B cell (primary cell): ENCODE results near the gene CIITA. TPM values are rescaled to one million over a fixed set of nuclear protein-coding genes. Genes with fewer than 3 reads are reported as not detected.

Experiments used
- ATAC-seq: fragments of 200-7000 bp; cut with Tn5 transposase; one replicate; pipeline ENCODE4 v1.10.0; 2021; ENCODE audit warnings: low read depth, mild to moderate bottlenecking, moderate number of reproducible peaks, moderate library complexity
- CTCF ChIA-PET: fragments of 350-600 bp; sonication (Branson Sonifier 250); formaldehyde crosslinking; loops from one replicate; lab custom pipeline; 2021; ENCODE audit warnings: antibody characterized with exemption, inconsistent platforms; lab: Charles Lee
- POLR2A ChIA-PET: fragments of 350-600 bp; sonication (Branson Sonifier 250); formaldehyde crosslinking; loops from one replicate; lab custom pipeline; 2021; ENCODE audit warnings: antibody characterized with exemption; lab: Charles Lee
- DNase-seq: peaks from one replicate; pipeline ENCODE4 v3.0.0; 2013
- H2AFZ ChIP-seq: 2 replicates; pipeline ENCODE4 v1.6.1; 2012; ENCODE audit warnings: mild to moderate bottlenecking, low read depth, low read length; ENCODE audit not compliant: insufficient read depth, poor library complexity, severe bottlenecking
- H3K27ac ChIP-seq, 2 donors: 1 replicate in 1 of 2; 2 replicates in 1 of 2; pipeline ENCODE4 v1.5.1; 2012 to 2013; ENCODE audit warnings: low read length in 2 of 2, mild to moderate bottlenecking in 2 of 2, moderate library complexity in 1 of 2
- H3K27me3 ChIP-seq, 4 experiments: fragments of 200-600 bp in 1 of 4; sonication (generic) in 1 of 4; replicated peaks in 1 of 4; 1 replicate in 2 of 4; 2 replicates in 2 of 4; pipeline versions ENCODE4 v1.6.1 to v1.7.0; 2013 to 2016; ENCODE audit warnings: low read length in 3 of 4, mild to moderate bottlenecking in 2 of 4, mixed read lengths in 1 of 4, moderate library complexity in 1 of 4; ENCODE audit not compliant: insufficient read depth in 4 of 4, control insufficient read depth in 3 of 4; ENCODE audit errors: control extremely low read depth in 1 of 4
- H3K36me3 ChIP-seq, 2 experiments: replicated peaks in 1 of 2; 1 replicate in 1 of 2; 2 replicates in 1 of 2; pipeline versions ENCODE4 v1.6.1 to v1.7.1; 2013; ENCODE audit warnings: low read length in 1 of 2; ENCODE audit not compliant: insufficient read depth in 2 of 2, control insufficient read depth in 1 of 2; ENCODE audit errors: control extremely low read depth in 1 of 2, extremely low read depth in 1 of 2
- H3K4me1 ChIP-seq, 2 donors: fragments of 200-600 bp in 1 of 2; sonication (generic) in 1 of 2; 1 replicate in 1 of 2; 2 replicates in 1 of 2; pipeline versions ENCODE4 v1.5.1 to v1.6.1; 2013 to 2017; ENCODE audit warnings: low read length in 2 of 2; ENCODE audit not compliant: control insufficient read depth in 2 of 2, insufficient read depth in 2 of 2
- H3K4me2 ChIP-seq: replicated peaks from 2 replicates; pipeline ENCODE3; 2012; ENCODE audit warnings: mild to moderate bottlenecking, low read depth, low read length; ENCODE audit not compliant: poor library complexity, severe bottlenecking
- H3K4me3 ChIP-seq, 5 experiments: fragments of 200-600 bp in 1 of 5; sonication (generic) in 1 of 5; 1 replicate in 3 of 5; 2 replicates in 2 of 5; pipeline versions ENCODE4 v1.5.1 to v1.7.0; 2011 to 2016; ENCODE audit warnings: low read length in 4 of 5, mild to moderate bottlenecking in 4 of 5, low read depth in 2 of 5, control low read depth in 1 of 5, moderate library complexity in 1 of 5; ENCODE audit not compliant: insufficient read depth in 1 of 5; ENCODE audit errors: control extremely low read depth in 1 of 5, extremely low read depth in 1 of 5
- H3K79me2 ChIP-seq: fragments of 200-600 bp; sonication (generic); one replicate; pipeline ENCODE4 v1.6.0; 2016; ENCODE audit warnings: low read length; ENCODE audit not compliant: control insufficient read depth, insufficient read depth
- H3K9ac ChIP-seq: fragments of 200-600 bp; sonication (generic); 2 replicates; pipeline ENCODE4 v1.6.1; 2017; ENCODE audit warnings: mild to moderate bottlenecking, low read length, moderate library complexity
- H3K9me3 ChIP-seq, 3 donors: one replicate each; pipeline versions ENCODE4 v1.6.1 to v1.7.1; 2013; ENCODE audit warnings: low read length in 2 of 3; ENCODE audit not compliant: control insufficient read depth in 2 of 3, insufficient read depth in 1 of 3; ENCODE audit errors: control extremely low read depth in 1 of 3
- H4K20me1 ChIP-seq: 2 replicates; pipeline ENCODE4 v1.6.0; 2012; ENCODE audit warnings: mild to moderate bottlenecking, low read length; ENCODE audit not compliant: insufficient read depth, control insufficient read depth, poor library complexity, severe bottlenecking
- H3K27ac Mint-ChIP-seq: one replicate; pipeline ENCODE4 v1.8.0; 2021; ENCODE audit warnings: mixed read lengths
- H3K27me3 Mint-ChIP-seq: one replicate; pipeline ENCODE4 v1.8.0; 2021; ENCODE audit warnings: mixed read lengths
- H3K4me1 Mint-ChIP-seq: one replicate; pipeline ENCODE4 v1.8.0; 2021; ENCODE audit warnings: mixed read lengths
- H3K4me3 Mint-ChIP-seq: one replicate; pipeline ENCODE4 v1.8.0; 2021; ENCODE audit warnings: mixed read lengths
- H3K9me3 Mint-ChIP-seq: one replicate; pipeline ENCODE4 v1.8.0; 2022; ENCODE audit warnings: mixed read lengths; ENCODE audit not compliant: insufficient read depth
- EZH2 ChIP-seq: IDR thresholded peaks from 2 replicates; pipeline ENCODE4 v1.6.1; 2012; ENCODE audit warnings: borderline replicate concordance, low read depth, mild to moderate bottlenecking, moderate library complexity, low read length; ENCODE audit not compliant: insufficient read depth, poor library complexity, severe bottlenecking
- WGBS: methylation state at CpG from one replicate; pipeline ENCODE4 v1.1.5; 2013; ENCODE audit warnings: missing lambda C conversion rate; ENCODE audit not compliant: insufficient coverage; 5-methylcytosine and 5-hydroxymethylcytosine counted together
- intact Hi-C: fragments of 100-400 bp; cut with micrococcal nuclease; formaldehyde crosslinking; loops from one replicate; pipeline ENCODE4 v1.10.0; 2022
- polyA plus RNA-seq: library from polyadenylated mRNA; depleted of rRNA; stranded (reverse); fragments of >200 nt; gene quantifications from 2 replicates; pipeline ENCODE4 v1.2.3, GENCODE V29; 2012
- total RNA-seq, 2 donors: library from RNA; stranded (reverse); fragments of 120-200 nt in 1 of 2; gene quantifications; 1 replicate in 1 of 2; 2 replicates in 1 of 2; pipeline versions ENCODE4 v1.2.3 to v1.2.4, GENCODE V29; 2013 to 2022
- TF ChIP-seq, protein P1 (sequence below): fragments of 200-600 bp; IDR thresholded peaks from one replicate; pipeline ENCODE4 v1.8.0; 2022; ENCODE audit warnings: antibody characterized with exemption, mild to moderate bottlenecking

Gene CIITA
- total and polyA plus RNA-seq, 2 donors (not counting 1 experiment from before 2014, with no cell fraction given) = 632 to 719 TPM

DNA sequence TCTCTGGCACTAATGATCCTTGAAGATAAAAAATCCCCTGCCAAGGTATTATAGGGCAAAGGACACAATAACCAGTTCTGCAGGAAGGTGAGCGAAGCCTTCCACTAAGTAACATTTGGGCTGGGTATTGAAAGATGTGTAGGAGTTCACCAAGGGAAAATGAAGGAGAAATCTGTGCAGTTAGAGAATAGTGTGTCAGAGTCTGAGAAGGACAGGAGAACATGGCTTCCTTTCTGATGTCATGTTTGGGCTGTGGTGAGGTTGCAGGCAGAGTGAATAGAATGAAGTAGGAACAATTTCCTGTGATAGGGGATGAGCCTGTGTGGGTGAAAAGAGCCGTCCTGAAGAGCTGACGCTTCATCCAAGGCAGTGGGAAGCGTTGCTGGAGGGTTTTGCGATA is 24.1 kb upstream of the CIITA start:
- POLR2A ChIA-PET = interaction anchor here (0.8 to 1.0 kb wide), 2 partner anchors 14 to 19 kb away, joined by 3 read pairs; no protein-coding TSS in a partner anchor
- Histone ChIP-seq H3K9ac (peak overlapping the region; percentile 32), H2AFZ (peak overlapping the region; percentile 57), H4K20me1 (no peaks in the 10 kb centered on the region), H3K27me3 (no peaks in the 10 kb centered on the region), H3K36me3 (no peaks in the 10 kb centered on the region), H3K9me3 (peaks cover 0 to 4% (median 0%) of the 10 kb centered on the region in 3 donors), H3K4me2 (peak overlapping the region; percentile 58), H3K4me1 (peaks cover 21 to 29% of the 10 kb centered on the region in 2 donors), H3K4me3 (peak overlapping the region in 1 of 5 experiments; percentile 34), H3K27ac (peak overlapping the region in 1 of 2 donors; percentile 60), H3K79me2 (no peaks in the 10 kb centered on the region)
- CTCF ChIA-PET = interaction anchor here (0.5 kb wide), 1 partner anchor 10 kb away, joined by 5 read pairs; no protein-coding TSS in a partner anchor
- no peaks in the 10 kb centered on the region for H3K27me3 Mint-ChIP-seq
- WGBS = 93% methylated on average over 3 of the region's 5 CpGs
- peak overlapping the region; percentile 16 for H3K27ac Mint-ChIP-seq
- H3K4me3 Mint-ChIP-seq = peak overlapping the region; percentile 59
- no peak for DNase-seq
- no peak for ATAC-seq
- intact Hi-C loops = no loop called here
- TF ChIP-seq, protein P1, sequence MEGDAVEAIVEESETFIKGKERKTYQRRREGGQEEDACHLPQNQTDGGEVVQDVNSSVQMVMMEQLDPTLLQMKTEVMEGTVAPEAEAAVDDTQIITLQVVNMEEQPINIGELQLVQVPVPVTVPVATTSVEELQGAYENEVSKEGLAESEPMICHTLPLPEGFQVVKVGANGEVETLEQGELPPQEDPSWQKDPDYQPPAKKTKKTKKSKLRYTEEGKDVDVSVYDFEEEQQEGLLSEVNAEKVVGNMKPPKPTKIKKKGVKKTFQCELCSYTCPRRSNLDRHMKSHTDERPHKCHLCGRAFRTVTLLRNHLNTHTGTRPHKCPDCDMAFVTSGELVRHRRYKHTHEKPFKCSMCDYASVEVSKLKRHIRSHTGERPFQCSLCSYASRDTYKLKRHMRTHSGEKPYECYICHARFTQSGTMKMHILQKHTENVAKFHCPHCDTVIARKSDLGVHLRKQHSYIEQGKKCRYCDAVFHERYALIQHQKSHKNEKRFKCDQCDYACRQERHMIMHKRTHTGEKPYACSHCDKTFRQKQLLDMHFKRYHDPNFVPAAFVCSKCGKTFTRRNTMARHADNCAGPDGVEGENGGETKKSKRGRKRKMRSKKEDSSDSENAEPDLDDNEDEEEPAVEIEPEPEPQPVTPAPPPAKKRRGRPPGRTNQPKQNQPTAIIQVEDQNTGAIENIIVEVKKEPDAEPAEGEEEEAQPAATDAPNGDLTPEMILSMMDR = no peak
- no peak for TF ChIP-seq EZH2
- peaks cover 55% of the 10 kb centered on the region for H3K4me1 Mint-ChIP-seq
- no peaks in the 10 kb centered on the region for H3K9me3 Mint-ChIP-seq

DNA sequence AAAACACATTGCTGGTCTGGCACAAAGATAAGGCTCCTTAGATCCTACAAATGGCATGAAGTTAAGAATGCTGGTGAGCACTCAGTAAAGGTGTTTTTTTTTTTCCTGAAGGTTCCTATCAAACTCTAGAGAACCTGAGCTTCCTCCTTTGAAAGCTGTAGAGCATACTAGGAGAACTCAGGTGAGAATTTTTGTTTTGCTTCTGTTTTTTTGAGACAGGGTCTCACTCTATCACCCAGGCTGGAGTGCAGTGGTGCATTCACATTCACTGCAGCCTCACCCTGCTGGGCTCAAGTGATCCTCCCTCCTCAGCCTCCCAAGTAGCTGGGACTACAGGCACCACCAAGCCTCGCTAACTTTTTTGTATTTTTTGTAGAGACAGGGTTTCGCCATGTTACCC is 21.0 kb upstream of the CIITA start:
- H3K27ac Mint-ChIP-seq = no peak overlapping the region
- H3K4me1 Mint-ChIP-seq = peaks cover 35% of the 10 kb centered on the region
- Histone ChIP-seq H3K4me3 (no peak overlapping the region), H3K9me3 (peaks cover 0 to 12% (median 0%) of the 10 kb centered on the region in 3 donors), H3K36me3 (peaks cover 0 to 4% of the 10 kb centered on the region in 2 experiments), H3K4me1 (peaks cover 19 to 21% of the 10 kb centered on the region in 2 donors), H3K9ac (no peak overlapping the region), H2AFZ (no peak overlapping the region), H4K20me1 (no peaks in the 10 kb centered on the region), H3K27me3 (no peaks in the 10 kb centered on the region), H3K4me2 (no peak overlapping the region), H3K27ac (peak overlapping the region in 1 of 2 donors; percentile 8), H3K79me2 (no peaks in the 10 kb centered on the region)
- no peaks in the 10 kb centered on the region for H3K9me3 Mint-ChIP-seq
- ChIA-PET CTCF (interaction anchor here (1.0 to 1.1 kb wide), 2 partner anchors 14 to 63 kb away, joined by 3 read pairs; no protein-coding TSS in a partner anchor), POLR2A (interaction anchor here (1.7 kb wide), 1 partner anchor 11 kb away, joined by 9 read pairs; no protein-coding TSS in a partner anchor)
- DNase-seq (no peak), ATAC-seq (no peak)
- H3K27me3 Mint-ChIP-seq = no peaks in the 10 kb centered on the region
- intact Hi-C loops = no loop called here
- 89% methylated on average over 1 of the region's 2 CpGs for WGBS
- no peak for TF ChIP-seq EZH2
- TF ChIP-seq, protein P1 = no peak
- H3K4me3 Mint-ChIP-seq = no peak overlapping the region
